ENCODE measurements around the gene B3GNT5.

- TF ChIP-seq, protein P1, sequence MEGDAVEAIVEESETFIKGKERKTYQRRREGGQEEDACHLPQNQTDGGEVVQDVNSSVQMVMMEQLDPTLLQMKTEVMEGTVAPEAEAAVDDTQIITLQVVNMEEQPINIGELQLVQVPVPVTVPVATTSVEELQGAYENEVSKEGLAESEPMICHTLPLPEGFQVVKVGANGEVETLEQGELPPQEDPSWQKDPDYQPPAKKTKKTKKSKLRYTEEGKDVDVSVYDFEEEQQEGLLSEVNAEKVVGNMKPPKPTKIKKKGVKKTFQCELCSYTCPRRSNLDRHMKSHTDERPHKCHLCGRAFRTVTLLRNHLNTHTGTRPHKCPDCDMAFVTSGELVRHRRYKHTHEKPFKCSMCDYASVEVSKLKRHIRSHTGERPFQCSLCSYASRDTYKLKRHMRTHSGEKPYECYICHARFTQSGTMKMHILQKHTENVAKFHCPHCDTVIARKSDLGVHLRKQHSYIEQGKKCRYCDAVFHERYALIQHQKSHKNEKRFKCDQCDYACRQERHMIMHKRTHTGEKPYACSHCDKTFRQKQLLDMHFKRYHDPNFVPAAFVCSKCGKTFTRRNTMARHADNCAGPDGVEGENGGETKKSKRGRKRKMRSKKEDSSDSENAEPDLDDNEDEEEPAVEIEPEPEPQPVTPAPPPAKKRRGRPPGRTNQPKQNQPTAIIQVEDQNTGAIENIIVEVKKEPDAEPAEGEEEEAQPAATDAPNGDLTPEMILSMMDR (IDR thresholded peaks at IDR 0.05) = no peak
- TF ChIP-seq POLR2AphosphoS5 (IDR thresholded peaks at IDR 0.05; ENCODE audit: low read depth, low read length) (no peak), TCF7L2 (IDR thresholded peaks at IDR 0.05; ENCODE audit: low read depth, low read length) (no peak)
Observed at GRCh38 chr3:183288117-183288516, 35.1 kb downstream of the B3GNT5 start.

All from Panc1 (cell line).